K562 (cell line): ENCODE data around the gene LRRC61. TPM values are rescaled to one million over a fixed set of nuclear protein-coding genes. Genes with fewer than 3 reads are reported as not detected.

Experiments
- BRCA1 ChIP-seq, 2 experiments: fragments of 450-650 bp in 1 of 2; sonication (generic) in 1 of 2; formaldehyde crosslinking in 1 of 2; IDR thresholded peaks; 2 replicates each; pipeline versions ENCODE4 v1.5.0 to v1.6.1; 2017 to 2020; ENCODE audit warnings: mild to moderate bottlenecking in 1 of 2, missing genetic modification reagents in 1 of 2
- CBFA2T2 ChIP-seq: fragments of 450-650 bp; conservative IDR thresholded peaks from 2 replicates; pipeline ENCODE4 v1.6.1; 2017; ENCODE audit warnings: mild to moderate bottlenecking
- EP400 ChIP-seq: fragments of 450-650 bp; IDR thresholded peaks from 2 replicates; pipeline ENCODE4 v1.6.1; 2017; ENCODE audit warnings: antibody characterized with exemption, mild to moderate bottlenecking, moderate library complexity
- ESRRA ChIP-seq: fragments of 450-650 bp; IDR thresholded peaks from 2 replicates; pipeline ENCODE4 v1.6.1; 2014; ENCODE audit warnings: low read depth, mild to moderate bottlenecking, moderate library complexity, borderline replicate concordance
- GTF2A2 ChIP-seq: IDR thresholded peaks from 2 replicates; pipeline ENCODE4 v1.6.1; 2016; ENCODE audit warnings: mild to moderate bottlenecking, missing genetic modification characterization, missing compliant biosample characterization
- HCFC1 ChIP-seq: IDR thresholded peaks from 2 replicates; pipeline ENCODE4 v1.6.1; 2012; ENCODE audit warnings: low read depth, low read length, improper control_type of control experiment
- HMG20B ChIP-seq: fragments of 250-450 bp; sonication (Bioruptor Pico); IDR thresholded peaks from 2 replicates; pipeline ENCODE4 v1.5.0; 2021; ENCODE audit warnings: mild to moderate bottlenecking
- HMGN3 ChIP-seq: IDR thresholded peaks from 2 replicates; pipeline ENCODE4 v1.6.1; 2011; ENCODE audit warnings: borderline replicate concordance, low read depth, mild to moderate bottlenecking, mixed read lengths, low read length; ENCODE audit not compliant: insufficient read length; ENCODE audit errors: extremely low read depth
- MED1 ChIP-seq: sonication (generic); formaldehyde crosslinking; IDR thresholded peaks from 2 replicates; pipeline ENCODE4 v1.8.1; 2023; ENCODE audit warnings: missing genetic modification reagents, borderline replicate concordance
- PCBP2 ChIP-seq: fragments of 200-400 bp; formaldehyde crosslinking; IDR thresholded peaks from 2 replicates; pipeline ENCODE4 v1.6.1; 2018; ENCODE audit warnings: low read length, low read depth, mild to moderate bottlenecking, moderate library complexity; ENCODE audit not compliant: poor library complexity, severe bottlenecking
- POU5F1 ChIP-seq: fragments of 150-350 bp; IDR thresholded peaks from 2 replicates; pipeline ENCODE4 v1.6.1; 2014; ENCODE audit warnings: borderline replicate concordance, low read length, low read depth, mild to moderate bottlenecking; ENCODE audit not compliant: partially characterized antibody
- RBM15 ChIP-seq: fragments of 200-400 bp; formaldehyde crosslinking; IDR thresholded peaks from 2 replicates; pipeline ENCODE4 v1.6.1; 2018; ENCODE audit warnings: mild to moderate bottlenecking, low read length, moderate library complexity; ENCODE audit not compliant: insufficient read depth
- THRAP3 ChIP-seq: fragments of 450-650 bp; IDR thresholded peaks from 2 replicates; pipeline ENCODE4 v1.6.1; 2016; ENCODE audit warnings: mild to moderate bottlenecking, inconsistent platforms, borderline replicate concordance
- TOE1 ChIP-seq, 2 experiments: fragments of 450-650 bp in 1 of 2; sonication (generic) in 1 of 2; formaldehyde crosslinking in 1 of 2; IDR thresholded peaks; 2 replicates each; pipeline versions ENCODE4 v1.7.1 to v1.8.0; 2016 to 2022; ENCODE audit warnings: borderline replicate concordance in 2 of 2, mild to moderate bottlenecking in 2 of 2, antibody characterized with exemption in 1 of 2, inconsistent platforms in 1 of 2, low read depth in 1 of 2, missing genetic modification reagents in 1 of 2, moderate library complexity in 1 of 2
- ZBTB43 ChIP-seq: sonication (generic); formaldehyde crosslinking; IDR thresholded peaks from 2 replicates; pipeline ENCODE4 v1.8.0; 2023; ENCODE audit warnings: mild to moderate bottlenecking, missing genetic modification reagents
- ZC3H8 ChIP-seq: fragments of 450-650 bp; IDR thresholded peaks from 2 replicates; pipeline ENCODE4 v1.6.1; 2017
- ZNF699 ChIP-seq: fragments of 250-450 bp; sonication (Bioruptor Pico); IDR thresholded peaks from 2 replicates; pipeline ENCODE4 v1.8.0; 2021; ENCODE audit warnings: mild to moderate bottlenecking, moderate library complexity; ENCODE audit not compliant: insufficient replicate concordance
- ZSCAN32 ChIP-seq: fragments of 450-650 bp; formaldehyde crosslinking; IDR thresholded peaks from 2 replicates; pipeline ENCODE4 v1.4.0; 2020; ENCODE audit warnings: mild to moderate bottlenecking, moderate library complexity
- polyA plus RNA-seq, 8 experiments: library from polyadenylated mRNA; depleted of rRNA in 4 of 8; stranded (reverse) in 5 of 8; unstranded in 3 of 8; fragments of >200 nt; fragmentation: Nextera tagmentation in 2 of 8; fragmentation: Illumina TruSeq in 1 of 8; extraction: Ambion mirVana in 2 of 8; extraction: Trizol in 1 of 8; gene quantifications; 2 replicates each; pipeline versions ENCODE4 v1.2.1 to v1.2.3, GENCODE V29; 2011 to 2014; ENCODE audit warnings: inconsistent platforms in 1 of 8, missing spikeins in 1 of 8
- total RNA-seq, 7 experiments: library from RNA; depleted of rRNA in 6 of 7; stranded (reverse); fragments of >200 nt in 6 of 7; fragmentation: Illumina TruSeq in 2 of 7; extraction: Trizol in 2 of 7; gene quantifications; 2 replicates each; pipeline versions ENCODE4 v1.2.1 to v1.2.3, GENCODE V29; 2011 to 2021; ENCODE audit warnings: low replicate concordance in 1 of 7
- TF ChIP-seq, protein P1 (sequence below): fragments of 450-650 bp; formaldehyde crosslinking; IDR thresholded peaks from 2 replicates; pipeline ENCODE4 v1.4.0; 2020; ENCODE audit warnings: mild to moderate bottlenecking, moderate library complexity
- TF ChIP-seq, protein P2 (sequence below): fragments of 450-650 bp; formaldehyde crosslinking; IDR thresholded peaks from 2 replicates; pipeline ENCODE4 v1.4.0; 2020; ENCODE audit warnings: mild to moderate bottlenecking
- TF ChIP-seq, protein P3 (sequence below): fragments of 250-450 bp; sonication (Bioruptor Pico); IDR thresholded peaks from 2 replicates; pipeline ENCODE4 v1.5.1; 2021; ENCODE audit warnings: mild to moderate bottlenecking

The LRRC61 gene
- total and polyA plus RNA-seq, 9 of the 15 experiments (the other 6 are each of a cell fraction or from before 2014, with no cell fraction given): 1.3 to 55.2 (median 35.2) TPM

DNA sequence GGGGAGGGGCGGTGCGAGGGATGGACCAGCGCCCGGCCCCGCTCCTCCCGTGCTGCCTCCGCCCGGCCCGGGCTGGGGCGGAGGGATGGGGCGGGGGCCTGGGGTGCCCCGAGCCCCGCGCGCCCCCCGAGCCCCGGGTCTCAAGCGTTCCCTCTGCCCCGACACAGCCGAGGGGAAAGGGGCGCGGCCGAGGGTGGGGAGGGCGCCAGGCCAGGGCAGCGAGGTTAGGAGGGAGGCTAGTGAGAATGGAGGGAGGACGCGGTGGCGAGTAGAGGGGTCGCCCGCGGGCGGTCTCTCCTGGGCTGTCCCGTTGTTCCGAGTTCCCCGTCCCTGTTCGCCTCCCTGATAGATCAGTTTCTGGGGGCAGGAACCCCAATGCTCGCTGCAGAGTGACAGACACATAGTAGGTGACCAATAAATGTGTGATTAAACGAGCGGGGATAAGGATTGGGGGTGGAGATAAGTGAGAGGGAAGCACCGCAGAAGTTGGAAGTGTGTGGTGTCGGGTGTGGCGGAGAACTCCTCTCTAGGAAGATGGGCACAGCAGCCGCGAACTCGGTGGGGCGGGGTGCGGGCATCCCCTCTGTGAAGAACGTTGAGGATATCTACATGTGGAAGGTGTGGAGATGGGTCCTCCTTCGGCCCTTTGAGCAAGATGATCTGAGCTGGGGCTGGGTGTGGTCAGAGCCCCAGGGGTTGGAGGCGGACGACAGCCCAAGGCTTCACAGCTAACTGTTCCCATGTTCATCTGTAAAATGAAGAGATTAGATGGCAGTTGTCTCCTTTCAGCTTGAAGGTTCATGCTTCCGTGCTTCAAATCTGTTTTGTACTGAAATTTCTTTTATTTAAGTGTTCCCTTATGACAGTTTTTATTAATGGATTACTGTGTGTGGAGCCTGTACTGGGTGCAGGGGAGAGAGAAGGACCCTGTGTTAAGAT, 56.6 kb downstream of the LRRC61 start (continued):
- TF ChIP-seq, protein P1, sequence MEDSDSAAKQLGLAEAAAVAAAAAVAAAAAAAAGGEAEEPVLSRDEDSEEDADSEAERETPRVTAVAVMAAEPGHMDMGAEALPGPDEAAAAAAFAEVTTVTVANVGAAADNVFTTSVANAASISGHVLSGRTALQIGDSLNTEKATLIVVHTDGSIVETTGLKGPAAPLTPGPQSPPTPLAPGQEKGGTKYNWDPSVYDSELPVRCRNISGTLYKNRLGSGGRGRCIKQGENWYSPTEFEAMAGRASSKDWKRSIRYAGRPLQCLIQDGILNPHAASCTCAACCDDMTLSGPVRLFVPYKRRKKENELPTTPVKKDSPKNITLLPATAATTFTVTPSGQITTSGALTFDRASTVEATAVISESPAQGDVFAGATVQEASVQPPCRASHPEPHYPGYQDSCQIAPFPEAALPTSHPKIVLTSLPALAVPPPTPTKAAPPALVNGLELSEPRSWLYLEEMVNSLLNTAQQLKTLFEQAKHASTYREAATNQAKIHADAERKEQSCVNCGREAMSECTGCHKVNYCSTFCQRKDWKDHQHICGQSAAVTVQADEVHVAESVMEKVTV (CRISPR knock-in tag): no peak
- no peak for TF ChIP-seq ZBTB43 (CRISPR knock-in tag)
- no peak for TF ChIP-seq ZNF699
- TF ChIP-seq HMG20B (CRISPR knock-in tag): no peak
- TF ChIP-seq POU5F1: no peak
- no peak; the same call in 1 of the 2 replicates for TF ChIP-seq ESRRA
- TF ChIP-seq TOE1 (IDR thresholded peaks at IDR 0.05; ENCODE audit: borderline replicate concordance): no peak
- no peak for TF ChIP-seq TOE1 (CRISPR knock-in tag; IDR thresholded peaks at IDR 0.05; ENCODE audit: borderline replicate concordance, low read depth)
- TF ChIP-seq CBFA2T2: no peak
- no peak for TF ChIP-seq HCFC1
- TF ChIP-seq, protein P2, sequence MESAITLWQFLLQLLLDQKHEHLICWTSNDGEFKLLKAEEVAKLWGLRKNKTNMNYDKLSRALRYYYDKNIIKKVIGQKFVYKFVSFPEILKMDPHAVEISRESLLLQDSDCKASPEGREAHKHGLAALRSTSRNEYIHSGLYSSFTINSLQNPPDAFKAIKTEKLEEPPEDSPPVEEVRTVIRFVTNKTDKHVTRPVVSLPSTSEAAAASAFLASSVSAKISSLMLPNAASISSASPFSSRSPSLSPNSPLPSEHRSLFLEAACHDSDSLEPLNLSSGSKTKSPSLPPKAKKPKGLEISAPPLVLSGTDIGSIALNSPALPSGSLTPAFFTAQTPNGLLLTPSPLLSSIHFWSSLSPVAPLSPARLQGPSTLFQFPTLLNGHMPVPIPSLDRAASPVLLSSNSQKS (CRISPR knock-in tag): no peak
- TF ChIP-seq, protein P3, sequence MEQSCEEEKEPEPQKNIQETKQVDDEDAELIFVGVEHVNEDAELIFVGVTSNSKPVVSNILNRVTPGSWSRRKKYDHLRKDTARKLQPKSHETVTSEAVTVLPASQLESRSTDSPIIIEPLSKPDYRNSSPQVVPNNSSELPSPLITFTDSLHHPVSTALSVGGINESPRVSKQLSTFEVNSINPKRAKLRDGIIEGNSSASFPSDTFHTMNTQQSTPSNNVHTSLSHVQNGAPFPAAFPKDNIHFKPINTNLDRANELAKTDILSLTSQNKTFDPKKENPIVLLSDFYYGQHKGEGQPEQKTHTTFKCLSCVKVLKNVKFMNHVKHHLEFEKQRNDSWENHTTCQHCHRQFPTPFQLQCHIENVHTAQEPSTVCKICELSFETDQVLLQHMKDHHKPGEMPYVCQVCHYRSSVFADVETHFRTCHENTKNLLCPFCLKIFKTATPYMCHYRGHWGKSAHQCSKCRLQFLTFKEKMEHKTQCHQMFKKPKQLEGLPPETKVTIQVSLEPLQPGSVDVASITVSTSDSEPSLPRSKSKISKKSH (CRISPR knock-in tag): no peak
- TF ChIP-seq BRCA1 (IDR thresholded peaks at IDR 0.05): no peak
- TF ChIP-seq BRCA1 (CRISPR knock-in tag; IDR thresholded peaks at IDR 0.05): no peak
- TF ChIP-seq PCBP2: no peak
- no peak for TF ChIP-seq HMGN3
- no peak for TF ChIP-seq ZC3H8
- TF ChIP-seq THRAP3: no peak
- TF ChIP-seq ZSCAN32 (CRISPR knock-in tag): no peak
- no peak for TF ChIP-seq RBM15
- TF ChIP-seq GTF2A2 (tag): 0 out of 2 replicates have a peak, but pooled peaks have one; percentile 32
- TF ChIP-seq MED1: no peak
- TF ChIP-seq EP400: 0 out of 2 replicates have a peak, but pooled peaks have one; percentile 26
